ENCODE measurements around the gene COG5.
A peak's percentile ranks its signal among the peaks of the same experiment; 100 is the strongest.

COG5 gene

DNA sequence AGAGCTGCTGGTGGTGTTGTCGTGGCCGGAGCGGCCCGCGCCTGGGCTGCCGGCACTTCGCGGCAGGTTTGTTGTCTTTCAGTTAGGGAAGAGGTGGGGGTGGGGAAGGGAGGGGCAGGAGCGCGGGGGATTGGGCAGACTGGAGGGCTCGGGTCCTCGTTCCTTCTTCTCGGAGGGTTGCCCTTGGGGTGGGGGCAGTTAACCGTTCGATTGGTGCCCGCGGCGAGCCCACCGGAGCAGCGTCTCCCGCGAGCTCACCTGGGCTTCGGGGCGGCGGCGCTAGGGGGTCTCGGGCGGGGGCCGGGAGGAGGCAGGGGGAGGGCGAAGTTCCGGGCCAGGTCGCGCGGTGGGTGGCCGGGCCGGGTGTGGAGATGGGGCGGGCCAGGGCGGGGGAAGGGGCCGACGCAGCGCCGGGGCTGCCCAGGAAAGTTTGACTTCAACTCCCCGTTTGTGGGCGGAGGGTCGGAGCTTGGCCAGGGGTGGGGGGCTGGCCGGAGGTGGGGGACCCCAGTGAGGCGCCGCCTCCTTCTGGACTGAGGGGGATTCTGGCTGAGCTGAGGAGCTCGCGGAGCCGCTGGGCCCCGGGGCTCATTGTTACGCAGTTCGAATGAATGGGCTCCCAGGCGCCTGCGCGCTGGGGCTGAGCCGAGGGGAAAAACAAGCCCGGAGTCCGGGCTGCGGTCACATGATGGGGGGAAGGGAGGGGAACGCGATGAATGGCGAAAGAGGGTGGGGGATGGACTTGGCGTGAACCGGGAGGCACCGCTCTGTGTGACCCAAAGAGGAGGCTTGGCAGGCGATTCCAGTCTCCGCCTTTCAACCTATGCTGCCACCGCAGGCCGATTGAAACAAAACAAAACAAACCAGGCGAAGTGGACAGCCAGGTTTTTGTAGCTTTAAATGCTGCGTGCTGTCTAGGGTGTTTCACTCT lies 394.3 kb downstream of the COG5 start (continued):
- TF ChIP-seq ZNF184 (tag by site-specific recombination; IDR thresholded peaks at IDR 0.05): no peak
- TF ChIP-seq ZNF792 (tag by site-specific recombination; IDR thresholded peaks at IDR 0.05): no peak
- TF ChIP-seq, protein P1, sequence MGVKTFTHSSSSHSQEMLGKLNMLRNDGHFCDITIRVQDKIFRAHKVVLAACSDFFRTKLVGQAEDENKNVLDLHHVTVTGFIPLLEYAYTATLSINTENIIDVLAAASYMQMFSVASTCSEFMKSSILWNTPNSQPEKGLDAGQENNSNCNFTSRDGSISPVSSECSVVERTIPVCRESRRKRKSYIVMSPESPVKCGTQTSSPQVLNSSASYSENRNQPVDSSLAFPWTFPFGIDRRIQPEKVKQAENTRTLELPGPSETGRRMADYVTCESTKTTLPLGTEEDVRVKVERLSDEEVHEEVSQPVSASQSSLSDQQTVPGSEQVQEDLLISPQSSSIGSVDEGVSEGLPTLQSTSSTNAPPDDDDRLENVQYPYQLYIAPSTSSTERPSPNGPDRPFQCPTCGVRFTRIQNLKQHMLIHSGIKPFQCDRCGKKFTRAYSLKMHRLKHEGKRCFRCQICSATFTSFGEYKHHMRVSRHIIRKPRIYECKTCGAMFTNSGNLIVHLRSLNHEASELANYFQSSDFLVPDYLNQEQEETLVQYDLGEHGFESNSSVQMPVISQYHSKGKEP (tag by site-specific recombination; IDR thresholded peaks at IDR 0.05): no peak
- TF ChIP-seq ZNF423 (tag by site-specific recombination; IDR thresholded peaks at IDR 0.05): 0 out of 2 replicates have a peak, but pooled peaks have one; percentile 9
- TF ChIP-seq, protein P2, sequence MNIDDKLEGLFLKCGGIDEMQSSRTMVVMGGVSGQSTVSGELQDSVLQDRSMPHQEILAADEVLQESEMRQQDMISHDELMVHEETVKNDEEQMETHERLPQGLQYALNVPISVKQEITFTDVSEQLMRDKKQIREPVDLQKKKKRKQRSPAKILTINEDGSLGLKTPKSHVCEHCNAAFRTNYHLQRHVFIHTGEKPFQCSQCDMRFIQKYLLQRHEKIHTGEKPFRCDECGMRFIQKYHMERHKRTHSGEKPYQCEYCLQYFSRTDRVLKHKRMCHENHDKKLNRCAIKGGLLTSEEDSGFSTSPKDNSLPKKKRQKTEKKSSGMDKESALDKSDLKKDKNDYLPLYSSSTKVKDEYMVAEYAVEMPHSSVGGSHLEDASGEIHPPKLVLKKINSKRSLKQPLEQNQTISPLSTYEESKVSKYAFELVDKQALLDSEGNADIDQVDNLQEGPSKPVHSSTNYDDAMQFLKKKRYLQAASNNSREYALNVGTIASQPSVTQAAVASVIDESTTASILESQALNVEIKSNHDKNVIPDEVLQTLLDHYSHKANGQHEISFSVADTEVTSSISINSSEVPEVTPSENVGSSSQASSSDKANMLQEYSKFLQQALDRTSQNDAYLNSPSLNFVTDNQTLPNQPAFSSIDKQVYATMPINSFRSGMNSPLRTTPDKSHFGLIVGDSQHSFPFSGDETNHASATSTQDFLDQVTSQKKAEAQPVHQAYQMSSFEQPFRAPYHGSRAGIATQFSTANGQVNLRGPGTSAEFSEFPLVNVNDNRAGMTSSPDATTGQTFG (tag by site-specific recombination; IDR thresholded peaks at IDR 0.05; ENCODE audit: borderline replicate concordance): no peak
- TF ChIP-seq, protein P3, sequence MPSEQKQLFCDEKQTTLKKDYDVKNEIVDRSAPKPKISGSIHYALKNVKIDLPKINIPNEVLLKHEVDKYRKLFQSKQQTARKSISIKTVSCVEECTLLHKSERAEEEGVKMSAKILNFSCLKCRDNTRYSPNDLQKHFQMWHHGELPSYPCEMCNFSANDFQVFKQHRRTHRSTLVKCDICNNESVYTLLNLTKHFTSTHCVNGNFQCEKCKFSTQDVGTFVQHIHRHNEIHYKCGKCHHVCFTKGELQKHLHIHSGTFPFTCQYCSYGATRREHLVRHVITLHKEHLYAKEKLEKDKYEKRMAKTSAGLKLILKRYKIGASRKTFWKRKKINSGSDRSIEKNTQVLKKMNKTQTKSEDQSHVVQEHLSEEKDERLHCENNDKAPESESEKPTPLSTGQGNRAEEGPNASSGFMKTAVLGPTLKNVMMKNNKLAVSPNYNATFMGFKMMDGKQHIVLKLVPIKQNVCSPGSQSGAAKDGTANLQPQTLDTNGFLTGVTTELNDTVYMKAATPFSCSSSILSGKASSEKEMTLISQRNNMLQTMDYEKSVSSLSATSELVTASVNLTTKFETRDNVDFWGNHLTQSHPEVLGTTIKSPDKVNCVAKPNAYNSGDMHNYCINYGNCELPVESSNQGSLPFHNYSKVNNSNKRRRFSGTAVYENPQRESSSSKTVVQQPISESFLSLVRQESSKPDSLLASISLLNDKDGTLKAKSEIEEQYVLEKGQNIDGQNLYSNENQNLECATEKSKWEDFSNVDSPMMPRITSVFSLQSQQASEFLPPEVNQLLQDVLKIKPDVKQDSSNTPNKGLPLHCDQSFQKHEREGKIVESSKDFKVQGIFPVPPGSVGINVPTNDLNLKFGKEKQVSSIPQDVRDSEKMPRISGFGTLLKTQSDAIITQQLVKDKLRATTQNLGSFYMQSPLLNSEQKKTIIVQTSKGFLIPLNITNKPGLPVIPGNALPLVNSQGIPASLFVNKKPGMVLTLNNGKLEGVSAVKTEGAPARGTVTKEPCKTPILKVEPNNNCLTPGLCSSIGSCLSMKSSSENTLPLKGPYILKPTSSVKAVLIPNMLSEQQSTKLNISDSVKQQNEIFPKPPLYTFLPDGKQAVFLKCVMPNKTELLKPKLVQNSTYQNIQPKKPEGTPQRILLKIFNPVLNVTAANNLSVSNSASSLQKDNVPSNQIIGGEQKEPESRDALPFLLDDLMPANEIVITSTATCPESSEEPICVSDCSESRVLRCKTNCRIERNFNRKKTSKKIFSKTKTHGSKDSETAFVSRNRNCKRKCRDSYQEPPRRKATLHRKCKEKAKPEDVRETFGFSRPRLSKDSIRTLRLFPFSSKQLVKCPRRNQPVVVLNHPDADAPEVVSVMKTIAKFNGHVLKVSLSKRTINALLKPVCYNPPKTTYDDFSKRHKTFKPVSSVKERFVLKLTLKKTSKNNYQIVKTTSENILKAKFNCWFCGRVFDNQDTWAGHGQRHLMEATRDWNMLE (tag by site-specific recombination; conservative IDR thresholded peaks at IDR 0.05; ENCODE audit: low read depth): 0 out of 2 replicates have a peak, but pooled peaks have one; percentile 21
- no peak for TF ChIP-seq GLI2 (tag by site-specific recombination; IDR thresholded peaks at IDR 0.05; ENCODE audit: borderline replicate concordance, low read depth)
- TF ChIP-seq ZNF366 (tag by site-specific recombination; conservative IDR thresholded peaks at IDR 0.05): peak; percentile 96
- TF ChIP-seq GLI4 (tag by site-specific recombination; IDR thresholded peaks at IDR 0.05): peak; percentile 58; the same call in 1 of the 2 replicates
- no peak for TF ChIP-seq ZNF138 (tag by site-specific recombination; IDR thresholded peaks at IDR 0.05; ENCODE audit: borderline replicate concordance)
- TF ChIP-seq ZNF629 (tag by site-specific recombination; IDR thresholded peaks at IDR 0.05): peak; percentile 84
- TF ChIP-seq ZNF214 (tag by site-specific recombination; IDR thresholded peaks at IDR 0.05; ENCODE audit: borderline replicate concordance): no peak
- no peak for TF ChIP-seq ZNF175 (tag by site-specific recombination; IDR thresholded peaks at IDR 0.05)
- TF ChIP-seq, protein P4, sequence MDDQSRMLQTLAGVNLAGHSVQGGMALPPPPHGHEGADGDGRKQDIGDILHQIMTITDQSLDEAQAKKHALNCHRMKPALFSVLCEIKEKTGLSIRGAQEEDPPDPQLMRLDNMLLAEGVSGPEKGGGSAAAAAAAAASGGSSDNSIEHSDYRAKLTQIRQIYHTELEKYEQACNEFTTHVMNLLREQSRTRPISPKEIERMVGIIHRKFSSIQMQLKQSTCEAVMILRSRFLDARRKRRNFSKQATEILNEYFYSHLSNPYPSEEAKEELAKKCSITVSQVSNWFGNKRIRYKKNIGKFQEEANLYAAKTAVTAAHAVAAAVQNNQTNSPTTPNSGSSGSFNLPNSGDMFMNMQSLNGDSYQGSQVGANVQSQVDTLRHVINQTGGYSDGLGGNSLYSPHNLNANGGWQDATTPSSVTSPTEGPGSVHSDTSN (CRISPR knock-in tag; IDR thresholded peaks at IDR 0.05): no peak
- TF ChIP-seq IKZF3 (tag by site-specific recombination; IDR thresholded peaks at IDR 0.05): peak; percentile 50; the same call in 1 of the 2 replicates
- peak; percentile 77 for TF ChIP-seq KLF8 (tag by site-specific recombination; IDR thresholded peaks at IDR 0.05)
- no peak for TF ChIP-seq ZNF311 (tag by site-specific recombination; IDR thresholded peaks at IDR 0.05; ENCODE audit: borderline replicate concordance)
- TF ChIP-seq ZEB2 (tag by site-specific recombination; IDR thresholded peaks at IDR 0.05): peak; percentile 88
- TF ChIP-seq, protein P5, sequence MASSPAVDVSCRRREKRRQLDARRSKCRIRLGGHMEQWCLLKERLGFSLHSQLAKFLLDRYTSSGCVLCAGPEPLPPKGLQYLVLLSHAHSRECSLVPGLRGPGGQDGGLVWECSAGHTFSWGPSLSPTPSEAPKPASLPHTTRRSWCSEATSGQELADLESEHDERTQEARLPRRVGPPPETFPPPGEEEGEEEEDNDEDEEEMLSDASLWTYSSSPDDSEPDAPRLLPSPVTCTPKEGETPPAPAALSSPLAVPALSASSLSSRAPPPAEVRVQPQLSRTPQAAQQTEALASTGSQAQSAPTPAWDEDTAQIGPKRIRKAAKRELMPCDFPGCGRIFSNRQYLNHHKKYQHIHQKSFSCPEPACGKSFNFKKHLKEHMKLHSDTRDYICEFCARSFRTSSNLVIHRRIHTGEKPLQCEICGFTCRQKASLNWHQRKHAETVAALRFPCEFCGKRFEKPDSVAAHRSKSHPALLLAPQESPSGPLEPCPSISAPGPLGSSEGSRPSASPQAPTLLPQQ (tag by site-specific recombination; IDR thresholded peaks at IDR 0.05): peak; percentile 83
- no peak for TF ChIP-seq ZSCAN23 (tag by site-specific recombination; IDR thresholded peaks at IDR 0.05)
- no peak for TF ChIP-seq GFI1B (tag by site-specific recombination; IDR thresholded peaks at IDR 0.05)
- TF ChIP-seq ZBTB17 (tag by site-specific recombination; IDR thresholded peaks at IDR 0.05): peak; percentile 88; the same call in 1 of the 2 replicates
- TF ChIP-seq ZNF555 (tag by site-specific recombination; conservative IDR thresholded peaks at IDR 0.05): no peak
- TF ChIP-seq ZNF670 (tag by site-specific recombination; IDR thresholded peaks at IDR 0.05; ENCODE audit: low read depth): no peak

Measured in HEK293 (cell line).